H9 (cell line): ENCODE results near the gene TWSG1. TPM values are rescaled to one million over a fixed set of nuclear protein-coding genes. Genes with fewer than 3 reads are reported as not detected.

Source experiments
- DNase-seq: peaks from one replicate; pipeline ENCODE4 v3.0.0-alpha.2; 2017
- H2AFZ ChIP-seq: one replicate; pipeline ENCODE4 v1.6.1; 2013; ENCODE audit warnings: mild to moderate bottlenecking, low read length, control low read depth, moderate library complexity
- H2AK5ac ChIP-seq: 2 replicates; pipeline ENCODE4 v1.6.1; 2013; ENCODE audit warnings: low read length, control low read depth, mixed read lengths; ENCODE audit not compliant: insufficient read length
- H2BK120ac ChIP-seq: one replicate; pipeline ENCODE4 v1.6.1; 2013; ENCODE audit warnings: low read depth, mild to moderate bottlenecking, low read length, control low read depth, inconsistent platforms; ENCODE audit not compliant: poor library complexity, severe bottlenecking
- H2BK12ac ChIP-seq: 2 replicates; pipeline ENCODE4 v1.6.1; 2013; ENCODE audit warnings: low read length, control low read depth, mixed read lengths, low read depth; ENCODE audit not compliant: insufficient read length
- H2BK15ac ChIP-seq: 2 replicates; pipeline ENCODE4 v1.6.1; 2013; ENCODE audit warnings: low read depth, low read length, control low read depth
- H2BK20ac ChIP-seq: one replicate; pipeline ENCODE4 v1.6.1; 2013; ENCODE audit warnings: low read depth, mild to moderate bottlenecking, low read length, control low read depth, inconsistent platforms; ENCODE audit not compliant: poor library complexity, severe bottlenecking
- H2BK5ac ChIP-seq: 2 replicates; pipeline ENCODE4 v1.6.1; 2013; ENCODE audit warnings: low read length, control low read depth, mixed read lengths; ENCODE audit not compliant: insufficient read length
- H3K14ac ChIP-seq: 2 replicates; pipeline ENCODE4 v1.6.1; 2013; ENCODE audit warnings: low read length, control low read depth; ENCODE audit not compliant: insufficient read depth
- H3K18ac ChIP-seq: 2 replicates; pipeline ENCODE4 v1.6.1; 2013; ENCODE audit warnings: low read depth, mild to moderate bottlenecking, mixed read lengths, low read length, control low read depth; ENCODE audit not compliant: insufficient read length
- H3K23ac ChIP-seq: 2 replicates; pipeline ENCODE4 v1.6.1; 2013; ENCODE audit warnings: low read length, control low read depth, mixed read lengths, low read depth; ENCODE audit not compliant: insufficient read length
- H3K23me2 ChIP-seq: 2 replicates; pipeline ENCODE4 v1.6.1; 2013; ENCODE audit warnings: low read depth, mild to moderate bottlenecking, mixed read lengths, low read length, control low read depth; ENCODE audit not compliant: insufficient read length, poor library complexity, severe bottlenecking
- H3K27ac ChIP-seq: 2 replicates; pipeline ENCODE4 v1.5.1; 2013; ENCODE audit warnings: low read length, control low read depth, mixed read lengths, low read depth; ENCODE audit not compliant: insufficient read length
- H3K27me3 ChIP-seq: 2 replicates; pipeline ENCODE4 v1.6.1; 2013; ENCODE audit warnings: low read length, control low read depth, inconsistent platforms; ENCODE audit not compliant: insufficient read depth
- H3K4ac ChIP-seq: 2 replicates; pipeline ENCODE4 v1.6.1; 2013; ENCODE audit warnings: low read depth, mild to moderate bottlenecking, control low read depth, inconsistent platforms, low read length, moderate library complexity
- H3K4me1 ChIP-seq: 2 replicates; pipeline ENCODE4 v1.6.1; 2013; ENCODE audit warnings: low read length, control low read depth, inconsistent platforms; ENCODE audit not compliant: insufficient read depth
- H3K4me2 ChIP-seq: 2 replicates; pipeline ENCODE4 v1.6.1; 2013; ENCODE audit warnings: low read length, control low read depth, mixed read lengths; ENCODE audit not compliant: insufficient read length, insufficient read depth
- H3K56ac ChIP-seq: 2 replicates; pipeline ENCODE4 v1.6.1; 2013; ENCODE audit warnings: low read depth, mild to moderate bottlenecking, mixed read lengths, low read length, control low read depth; ENCODE audit not compliant: insufficient read length
- H3K79me1 ChIP-seq: 2 replicates; pipeline ENCODE4 v1.6.1; 2013; ENCODE audit warnings: low read depth, mild to moderate bottlenecking, moderate library complexity, low read length, control low read depth, inconsistent platforms; ENCODE audit not compliant: insufficient read depth, poor library complexity, severe bottlenecking
- H3K79me2 ChIP-seq: 2 replicates; pipeline ENCODE4 v1.6.1; 2013; ENCODE audit warnings: low read length, control low read depth, inconsistent platforms; ENCODE audit not compliant: insufficient read depth
- H3K9ac ChIP-seq: 2 replicates; pipeline ENCODE4 v1.6.1; 2013; ENCODE audit warnings: low read length, control low read depth, mixed read lengths; ENCODE audit not compliant: insufficient read length; ENCODE audit errors: extremely low read depth
- H3K9me3 ChIP-seq: one replicate; pipeline ENCODE4 v1.6.1; 2013; ENCODE audit warnings: low read depth, low read length, inconsistent platforms; ENCODE audit not compliant: control insufficient read depth
- H3T11ph ChIP-seq: one replicate; pipeline ENCODE4 v1.6.1; 2013; ENCODE audit warnings: mild to moderate bottlenecking, low read length, control low read depth, inconsistent platforms
- H4K20me1 ChIP-seq: one replicate; pipeline ENCODE4 v1.6.1; 2013; ENCODE audit not compliant: control insufficient read depth, insufficient read length, insufficient read depth
- H4K5ac ChIP-seq: 2 replicates; pipeline ENCODE4 v1.6.1; 2013; ENCODE audit warnings: low read depth, mild to moderate bottlenecking, mixed read lengths, low read length, control low read depth; ENCODE audit not compliant: insufficient read length
- H4K8ac ChIP-seq: replicated peaks from 2 replicates; pipeline ENCODE4 v1.6.1; 2013; ENCODE audit warnings: low read length, control low read depth, mixed read lengths, low read depth; ENCODE audit not compliant: insufficient read length
- H4K91ac ChIP-seq: 2 replicates; pipeline ENCODE4 v1.6.1; 2013; ENCODE audit warnings: low read depth, mild to moderate bottlenecking, moderate library complexity, mixed read lengths, low read length, control low read depth; ENCODE audit not compliant: insufficient read length
- H3K27ac Mint-ChIP-seq, 3 experiments: 2 replicates in 2 of 3; 3 replicates in 1 of 3; pipeline ENCODE4 v1.8.0; 2020 to 2021; ENCODE audit warnings: mixed read lengths in 3 of 3, mild to moderate bottlenecking in 1 of 3, moderate library complexity in 1 of 3
- H3K27me3 Mint-ChIP-seq: 2 replicates; pipeline ENCODE4 v1.8.0; 2021; ENCODE audit warnings: low read depth, mild to moderate bottlenecking, moderate library complexity, mixed read lengths
- H3K36me3 Mint-ChIP-seq, 3 experiments: 2 replicates in 2 of 3; 3 replicates in 1 of 3; pipeline ENCODE4 v1.8.0; 2020 to 2021; ENCODE audit warnings: low read depth in 3 of 3, mixed read lengths in 3 of 3; ENCODE audit not compliant: insufficient read depth in 1 of 3
- H3K4me1 Mint-ChIP-seq, 2 experiments: 2 replicates each; pipeline ENCODE4 v1.8.0; 2020; ENCODE audit warnings: mixed read lengths in 2 of 2
- H3K4me3 Mint-ChIP-seq, 2 experiments: 2 replicates in 1 of 2; 3 replicates in 1 of 2; pipeline ENCODE4 v1.8.0; 2020 to 2021; ENCODE audit warnings: mild to moderate bottlenecking in 2 of 2, mixed read lengths in 2 of 2, moderate library complexity in 1 of 2
- H3K9me3 Mint-ChIP-seq, 2 experiments: 2 replicates in 1 of 2; 3 replicates in 1 of 2; pipeline ENCODE4 v1.8.0; 2020; ENCODE audit warnings: mild to moderate bottlenecking in 2 of 2, mixed read lengths in 2 of 2, moderate library complexity in 1 of 2
- CTCF ChIP-seq: fragments of 200-600 bp; sonication (generic); conservative IDR thresholded peaks from 3 replicates; pipeline ENCODE4 v1.8.0; 2021; ENCODE audit warnings: antibody characterized with exemption, mild to moderate bottlenecking
- WGBS: extraction: QIAGEN DNeasy Blood & Tissue Kit; methylation state at CpG from one replicate; pipeline ENCODE4 v1.1.7; 2013; ENCODE audit warnings: missing lambda C conversion rate, low lambda C conversion rate, mixed read lengths; ENCODE audit not compliant: insufficient read length; ENCODE audit errors: extremely low coverage; 5-methylcytosine and 5-hydroxymethylcytosine counted together
- total RNA-seq: library from RNA; stranded (reverse); gene quantifications from 2 replicates; pipeline ENCODE4 v1.2.1, GENCODE V29; 2021

Gene TWSG1
- total RNA-seq, 1 experiment from 2014 or later = 25.7 TPM

- H3K27me3 ChIP-seq = no peaks in the 10 kb centered on the region
- no peak overlapping the region for H4K8ac ChIP-seq
- no peak overlapping the region for H3K4ac ChIP-seq
- H3K14ac ChIP-seq = no peak overlapping the region; the same call in 1 of the 2 replicates
- no peak overlapping the region for H2AK5ac ChIP-seq
- H3K9ac ChIP-seq = no peak overlapping the region
- DNase-seq = peak; percentile 45
- Mint-ChIP-seq H3K4me3 (no peak overlapping the region), H3K27ac (peak overlapping the region in 1 of 3 experiments; percentile 38; a peak in 1 of 7 replicates), H3K4me1 (peaks cover 11% of the 10 kb centered on the region in 2 experiments), H3K36me3 (no peaks in the 10 kb centered on the region; a peak in 1 of 7 replicates), H3K27me3 (no peaks in the 10 kb centered on the region), H3K9me3 (no peaks in the 10 kb centered on the region)
- no peak overlapping the region for H2AFZ ChIP-seq
- WGBS = no CpG with 5 or more reads among the region's 6 CpGs
- H3T11ph ChIP-seq = no peak overlapping the region
- H3K9me3 ChIP-seq = no peaks in the 10 kb centered on the region
- no peaks in the 10 kb centered on the region for H3K23me2 ChIP-seq
- no peak overlapping the region for H3K4me2 ChIP-seq
- no peak overlapping the region for H4K5ac ChIP-seq
- H3K56ac ChIP-seq = no peak overlapping the region
- no peak overlapping the region for H3K18ac ChIP-seq
- no peak overlapping the region for H2BK120ac ChIP-seq
- TF ChIP-seq CTCF = peak; percentile 32; the same call in 2 of the 3 replicates
- no peak overlapping the region for H2BK15ac ChIP-seq
- H2BK5ac ChIP-seq = no peak overlapping the region
- no peak overlapping the region for H3K27ac ChIP-seq
- no peaks in the 10 kb centered on the region for H4K20me1 ChIP-seq
- no peak overlapping the region for H2BK12ac ChIP-seq
- H3K79me1 ChIP-seq = no peaks in the 10 kb centered on the region
- H3K23ac ChIP-seq = no peak overlapping the region
- H3K4me1 ChIP-seq = no peaks in the 10 kb centered on the region
- no peak overlapping the region for H4K91ac ChIP-seq
- no peak overlapping the region for H2BK20ac ChIP-seq
- H3K79me2 ChIP-seq = no peaks in the 10 kb centered on the region
Measured at GRCh38 chr18:9418047-9418690, 83.6 kb downstream of the TWSG1 start.
